ENCODE measurements around the gene PER2. TPM values are rescaled to one million over a fixed set of nuclear protein-coding genes. Genes with fewer than 3 reads are reported as not detected.

Gene PER2
- total and polyA plus RNA-seq, 2 of the 13 experiments (the other 11 are each of a cell fraction or from before 2014, with no cell fraction given): 5.1 to 9.4 TPM

- TF ChIP-seq ZBTB40 (IDR thresholded peaks at IDR 0.05) (no peak), ZBTB40 (CRISPR knock-in tag; IDR thresholded peaks at IDR 0.05) (peak; percentile 30; the same call in 1 of the 2 replicates), AGO1 (IDR thresholded peaks at IDR 0.05; ENCODE audit: low read depth, low read length, poor library complexity, severe bottlenecking) (peak; percentile 54), ZNF431 (CRISPR knock-in tag; IDR thresholded peaks at IDR 0.05; ENCODE audit: borderline replicate concordance, low read depth) (peak; percentile 41; the same call in 1 of the 2 replicates), NRL (CRISPR knock-in tag; IDR thresholded peaks at IDR 0.05; ENCODE audit: borderline replicate concordance) (peak; percentile 82; the same call in 1 of the 2 replicates), XRCC5 (optimal IDR thresholded peaks at IDR 0.05; ENCODE audit: low read length) (peak; percentile 59), SRY (CRISPR knock-in tag; IDR thresholded peaks at IDR 0.05) (no peak; the same call in 1 of the 2 replicates), U2AF1 (optimal IDR thresholded peaks at IDR 0.05; ENCODE audit: low read depth, low read length) (peak; percentile 89), RORA (CRISPR knock-in tag; IDR thresholded peaks at IDR 0.05) (no peak), ZNF576 (CRISPR knock-in tag; IDR thresholded peaks at IDR 0.05) (peak; percentile 81), ZNF747 (CRISPR knock-in tag; IDR thresholded peaks at IDR 0.05; ENCODE audit: borderline replicate concordance) (peak; percentile 15; the same call in 1 of the 2 replicates), CEBPG (CRISPR knock-in tag; IDR thresholded peaks at IDR 0.05) (no peak), E2F2 (CRISPR knock-in tag; IDR thresholded peaks at IDR 0.05; ENCODE audit: borderline replicate concordance) (peak; percentile 61; the same call in 1 of the 2 replicates), KLF15 (CRISPR knock-in tag; IDR thresholded peaks at IDR 0.05; ENCODE audit: borderline replicate concordance) (no peak), HOMEZ (CRISPR knock-in tag; IDR thresholded peaks at IDR 0.05; ENCODE audit: low read depth) (0 out of 2 replicates have a peak, but pooled peaks have one; percentile 2), ZNF547 (CRISPR knock-in tag; IDR thresholded peaks at IDR 0.05) (peak; percentile 47)
These were observed at the start of gene PER2 (continued) for GRCh38 chr2:238287737-238288649.
